Right lobe of liver (tissue), 6 donors: ENCODE data around the gene MAPK8. TPM values are rescaled to one million over a fixed set of nuclear protein-coding genes. Genes with fewer than 3 reads are reported as not detected.
A peak's percentile ranks its signal among the peaks of the same experiment; 100 is the strongest.

Experiments used
- ATAC-seq, 4 donors: fragments of 200-7000 bp; cut with Tn5 transposase; one replicate each; pipeline ENCODE4 v1.9.1; 2020; ENCODE audit warnings: mild to moderate bottlenecking in 4 of 4, moderate library complexity in 4 of 4
- DNase-seq, 3 donors: peaks; one replicate each; pipeline ENCODE4 v3.0.0-alpha.2; 2020
- H3K27ac ChIP-seq, 3 donors: fragments of 200-600 bp; one replicate each; pipeline ENCODE4 v1.8.0; 2022
- H3K27me3 ChIP-seq, 2 donors: fragments of 200-600 bp; one replicate each; pipeline ENCODE4 v1.8.0; 2022
- H3K36me3 ChIP-seq, 4 donors: fragments of 200-600 bp; sonication (generic) in 1 of 4; one replicate each; pipeline versions ENCODE4 v1.5.1 to v1.8.0; 2017 to 2022; ENCODE audit warnings: control low read depth in 1 of 4
- H3K4me1 ChIP-seq, 4 donors: fragments of 200-600 bp; sonication (generic) in 1 of 4; one replicate each; pipeline versions ENCODE4 v1.5.1 to v1.8.0; 2017 to 2022; ENCODE audit warnings: control low read depth in 1 of 4
- H3K4me3 ChIP-seq, 3 donors: fragments of 200-600 bp; one replicate each; pipeline ENCODE4 v1.8.0; 2022
- H3K9me3 ChIP-seq, 4 donors: fragments of 200-600 bp; sonication (generic) in 1 of 4; one replicate each; pipeline versions ENCODE4 v1.5.1 to v1.8.0; 2017 to 2022; ENCODE audit warnings: control low read depth in 1 of 4
- POLR2A ChIP-seq: fragments of 450-650 bp; IDR thresholded peaks from one replicate; pipeline ENCODE4 v1.6.1; 2017; ENCODE audit warnings: antibody characterized with exemption, mild to moderate bottlenecking
- WGBS: methylation state at CpG from one replicate; pipeline ENCODE4 v1.1.6; 2018; ENCODE audit warnings: low coverage, low lambda C conversion rate; ENCODE audit not compliant: insufficient coverage; ENCODE audit errors: missing lambda C conversion rate; 5-methylcytosine and 5-hydroxymethylcytosine counted together
- intact Hi-C, 2 donors: fragments of 100-400 bp; cut with DNase I; formaldehyde crosslinking; loops; one replicate each; pipeline versions ENCODE4 v1.11.2 to v1.14.1; 2022
- total RNA-seq, 6 experiments: library from RNA; depleted of rRNA in 2 of 6; stranded (reverse); fragments of >200 nt in 2 of 6; fragmentation: NEBNext Ultra II Directional in 3 of 6; extraction: Animal tissue kit (Norgen Biotek cat#: 25700) in 3 of 6; gene quantifications; one replicate each; pipeline versions ENCODE4 v1.1.0 to v1.2.4, GENCODE V29; 2016 to 2023
- TF ChIP-seq, protein P1 (sequence below), 4 donors: fragments of 200-600 bp in 3 of 4; fragments of 450-650 bp in 1 of 4; IDR thresholded peaks; one replicate each; pipeline versions ENCODE4 v1.5.1 to v1.8.0; 2016 to 2022; ENCODE audit warnings: antibody characterized with exemption in 4 of 4, mild to moderate bottlenecking in 2 of 4
- donor health status: DM: no; HTN: yes; CAD: no.
- donor health status: DM: no; HTN: no; CAD: no.
- donor health status: DM: no; HTN: no; CAD: no.
- donor health status: DM: no; HTN: yes; CAD: no.
- donor health status: DM: no; HTN: yes; CAD: no.

MAPK8 gene
- total RNA-seq, 6 experiments from 2014 or later, result 19.1 to 31.6 (median 27.6) TPM

- Histone ChIP-seq H3K36me3 (no peaks in the 10 kb centered on the region), H3K27me3 (no peaks in the 10 kb centered on the region), H3K9me3 (no peaks in the 10 kb centered on the region), H3K4me1 (peaks cover 0 to 10% (median 2%) of the 10 kb centered on the region in 4 donors), H3K27ac (no peak overlapping the region), H3K4me3 (no peak overlapping the region)
- intact Hi-C loops, result no loop called here
- DNase-seq (no peak), ATAC-seq (peak in 3 of 4 donors; percentile 30 to 79 (median 52))
- 50% methylated on average over 5 of the region's 5 CpGs for WGBS
- TF ChIP-seq, protein P1, sequence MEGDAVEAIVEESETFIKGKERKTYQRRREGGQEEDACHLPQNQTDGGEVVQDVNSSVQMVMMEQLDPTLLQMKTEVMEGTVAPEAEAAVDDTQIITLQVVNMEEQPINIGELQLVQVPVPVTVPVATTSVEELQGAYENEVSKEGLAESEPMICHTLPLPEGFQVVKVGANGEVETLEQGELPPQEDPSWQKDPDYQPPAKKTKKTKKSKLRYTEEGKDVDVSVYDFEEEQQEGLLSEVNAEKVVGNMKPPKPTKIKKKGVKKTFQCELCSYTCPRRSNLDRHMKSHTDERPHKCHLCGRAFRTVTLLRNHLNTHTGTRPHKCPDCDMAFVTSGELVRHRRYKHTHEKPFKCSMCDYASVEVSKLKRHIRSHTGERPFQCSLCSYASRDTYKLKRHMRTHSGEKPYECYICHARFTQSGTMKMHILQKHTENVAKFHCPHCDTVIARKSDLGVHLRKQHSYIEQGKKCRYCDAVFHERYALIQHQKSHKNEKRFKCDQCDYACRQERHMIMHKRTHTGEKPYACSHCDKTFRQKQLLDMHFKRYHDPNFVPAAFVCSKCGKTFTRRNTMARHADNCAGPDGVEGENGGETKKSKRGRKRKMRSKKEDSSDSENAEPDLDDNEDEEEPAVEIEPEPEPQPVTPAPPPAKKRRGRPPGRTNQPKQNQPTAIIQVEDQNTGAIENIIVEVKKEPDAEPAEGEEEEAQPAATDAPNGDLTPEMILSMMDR (IDR thresholded peaks at IDR 0.05), result no peak
- no peak for TF ChIP-seq POLR2A
Measured at GRCh38 chr10:48332166-48332870, 25.8 kb downstream of the MAPK8 start.

GRCh38 chr10:48332871-48333216 lies 26.4 kb downstream of the MAPK8 start:
- peaks cover 0 to 10% (median 2%) of the 10 kb centered on the region in 4 donors for H3K4me1 ChIP-seq
- ATAC-seq, result no peak
- no peaks in the 10 kb centered on the region for H3K36me3 ChIP-seq
- H3K9me3 ChIP-seq, result no peaks in the 10 kb centered on the region
- H3K27me3 ChIP-seq, result no peaks in the 10 kb centered on the region
- TF ChIP-seq POLR2A, result no peak
- intact Hi-C loops, result no loop called here
- 100% methylated on average over 1 of the region's 1 CpG for WGBS
- H3K4me3 ChIP-seq, result no peak overlapping the region
- no peak overlapping the region for H3K27ac ChIP-seq
- no peak for DNase-seq

GRCh38 chr10:48333856-48334255 lies 27.4 kb downstream of the MAPK8 start:
- H3K4me3 ChIP-seq, result no peak overlapping the region
- intact Hi-C loops, result no loop called here
- H3K4me1 ChIP-seq, result peaks cover 0 to 10% (median 2%) of the 10 kb centered on the region in 4 donors
- no peaks in the 10 kb centered on the region for H3K27me3 ChIP-seq
- ATAC-seq (no peak), DNase-seq (no peak)
- no peak for TF ChIP-seq POLR2A
- TF ChIP-seq, protein P1 (IDR thresholded peaks at IDR 0.05), result no peak
- 92% methylated on average over 2 of the region's 6 CpGs for WGBS
- no peak overlapping the region for H3K27ac ChIP-seq
- no peaks in the 10 kb centered on the region for H3K36me3 ChIP-seq
- H3K9me3 ChIP-seq, result no peaks in the 10 kb centered on the region

DNA sequence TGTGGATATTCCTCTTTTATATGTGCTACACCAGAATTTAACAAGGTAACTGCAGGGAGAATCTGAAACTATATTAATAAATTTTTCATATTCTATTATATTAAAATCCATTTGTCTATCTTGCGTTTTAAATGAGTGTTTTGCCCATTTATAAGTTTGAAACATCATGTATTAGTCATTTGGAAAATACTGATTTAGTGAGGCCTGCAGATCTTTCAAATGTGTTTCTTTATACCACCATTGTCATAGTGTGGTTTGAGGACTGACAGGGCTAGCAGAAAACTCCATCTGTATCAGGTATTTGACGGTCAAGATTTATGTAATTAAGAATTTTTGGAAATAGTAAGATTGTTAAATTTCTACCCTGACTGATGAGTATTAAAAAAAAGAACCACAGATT lies 29.3 kb downstream of the MAPK8 start:
- Histone ChIP-seq H3K27me3 (no peaks in the 10 kb centered on the region), H3K27ac (no peak overlapping the region), H3K9me3 (no peaks in the 10 kb centered on the region), H3K4me1 (peaks cover 0 to 10% (median 2%) of the 10 kb centered on the region in 4 donors), H3K36me3 (no peaks in the 10 kb centered on the region), H3K4me3 (no peak overlapping the region)
- 93% methylated on average over 2 of the region's 2 CpGs for WGBS
- intact Hi-C loops, result no loop called here
- no peak for ATAC-seq
- TF ChIP-seq, protein P1 (IDR thresholded peaks at IDR 0.05), result no peak
- TF ChIP-seq POLR2A, result no peak
- DNase-seq, result no peak

DNA sequence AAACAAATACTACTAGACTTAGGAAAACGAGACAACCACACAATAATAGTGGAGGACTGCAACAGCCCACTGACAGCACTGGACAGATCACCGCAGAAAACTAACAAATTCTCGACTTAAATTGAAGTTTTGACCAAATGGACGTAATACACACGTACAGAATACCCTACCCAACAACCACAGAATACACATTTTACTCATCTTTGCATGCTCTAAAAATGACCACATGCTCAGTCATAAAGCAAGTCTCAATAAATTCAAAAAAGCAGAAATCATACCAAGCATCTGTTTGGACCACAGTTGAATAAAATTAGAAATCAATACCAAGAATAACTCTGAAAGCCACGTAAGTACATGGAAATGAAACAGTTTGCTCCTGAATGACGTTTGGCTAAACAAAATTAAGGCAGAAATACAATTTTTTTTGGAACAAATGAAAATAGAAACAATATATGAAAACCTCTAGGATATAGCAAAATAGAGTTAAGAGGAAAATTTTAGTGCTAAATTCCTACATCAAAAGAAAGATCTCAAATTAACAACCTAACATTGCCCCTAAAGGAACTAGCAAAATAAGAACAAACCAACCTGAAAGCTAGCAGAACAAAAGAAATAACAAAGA lies 30.6 kb downstream of the MAPK8 start:
- Histone ChIP-seq H3K4me3 (no peak overlapping the region), H3K36me3 (no peaks in the 10 kb centered on the region), H3K27ac (no peak overlapping the region), H3K4me1 (peaks cover 0 to 4% (median 1%) of the 10 kb centered on the region in 4 donors), H3K27me3 (no peaks in the 10 kb centered on the region), H3K9me3 (no peaks in the 10 kb centered on the region)
- TF ChIP-seq POLR2A, result no peak
- TF ChIP-seq, protein P1 (IDR thresholded peaks at IDR 0.05), result no peak
- intact Hi-C loops, result no loop called here
- ATAC-seq, result no peak
- no peak for DNase-seq
- 72% methylated on average over 7 of the region's 7 CpGs for WGBS
